Measurements from ENCODE around the gene PI4K2A.

Gene PI4K2A

GRCh38 chr10:97714401-97715258, 74.2 kb downstream of the PI4K2A start:
- H3K27me3 ChIP-seq (ENCODE audit: low read depth, low read length) = no peaks in the 10 kb centered on the region
- peak overlapping the region; percentile 96 for H3K4me3 ChIP-seq (ENCODE audit: low read length)
- no peaks in the 10 kb centered on the region for H3K9me3 ChIP-seq (ENCODE audit: insufficient read depth, low read length)
- peak overlapping the region; percentile 91; the same call in 1 of the 2 replicates for H2AFZ ChIP-seq (ENCODE audit: low read depth, low read length)
- peak overlapping the region; percentile 74 for H3K9ac ChIP-seq (ENCODE audit: low read length)
- no peaks in the 10 kb centered on the region for H4K20me1 ChIP-seq (ENCODE audit: insufficient read depth, low read length)
- no peaks in the 10 kb centered on the region for H3K36me3 ChIP-seq (replicated peaks; ENCODE audit: low read depth, low read length)
- no peaks in the 10 kb centered on the region; the same call in 1 of the 2 replicates for H3K4me1 ChIP-seq (ENCODE audit: low read length)
- TF ChIP-seq CTCF (IDR thresholded peaks at IDR 0.05; ENCODE audit: low read depth, low read length) (no peak), EZH2phosphoT487 (IDR thresholded peaks at IDR 0.05; ENCODE audit: low read depth) (no peak)
- H3K4me2 ChIP-seq (ENCODE audit: low read length) = peak overlapping the region; percentile 90
- no peak overlapping the region for H3K27ac ChIP-seq (ENCODE audit: low read length)
- no peaks in the 10 kb centered on the region for H3K79me2 ChIP-seq (ENCODE audit: low read length)

DNA sequence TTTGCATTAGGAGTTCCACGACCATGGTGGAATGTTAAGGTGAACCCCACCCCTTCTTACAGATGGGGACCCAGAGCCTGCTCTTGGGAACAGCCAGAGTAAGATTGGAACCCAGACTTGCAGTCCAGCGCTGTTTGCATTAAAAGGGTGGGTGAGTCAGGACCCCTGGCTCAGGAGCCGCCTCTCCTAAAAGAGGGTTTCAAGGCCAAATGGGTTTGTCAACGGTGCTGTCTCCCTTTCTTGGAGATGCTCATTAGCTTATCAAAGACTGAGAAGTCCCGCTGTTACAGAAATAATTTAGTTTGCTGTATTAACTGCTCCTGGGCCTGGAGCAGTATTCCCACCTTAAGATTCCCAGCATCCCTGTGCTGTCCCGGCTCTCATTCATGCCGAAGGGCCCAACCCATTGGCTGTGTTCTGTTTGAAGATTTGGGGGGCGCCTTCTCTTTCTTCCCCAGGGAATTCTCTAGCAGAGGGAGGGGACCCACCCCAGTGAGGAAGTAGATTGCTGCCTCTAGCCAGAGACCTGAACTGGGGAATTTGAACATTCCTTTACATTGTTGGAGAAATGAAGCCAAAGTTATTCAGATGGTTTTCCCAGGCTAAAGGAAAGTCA, 74.9 kb downstream of the PI4K2A start:
- H2AFZ ChIP-seq (ENCODE audit: low read depth, low read length) = no peak overlapping the region
- H3K4me1 ChIP-seq (ENCODE audit: low read length) = no peaks in the 10 kb centered on the region; the same call in 1 of the 2 replicates
- H4K20me1 ChIP-seq (ENCODE audit: insufficient read depth, low read length) = no peaks in the 10 kb centered on the region
- TF ChIP-seq EZH2phosphoT487 (IDR thresholded peaks at IDR 0.05; ENCODE audit: low read depth) = no peak
- H3K9me3 ChIP-seq (ENCODE audit: insufficient read depth, low read length) = no peaks in the 10 kb centered on the region
- no peak overlapping the region for H3K4me3 ChIP-seq (ENCODE audit: low read length)
- no peaks in the 10 kb centered on the region for H3K27me3 ChIP-seq (ENCODE audit: low read depth, low read length)
- no peaks in the 10 kb centered on the region for H3K36me3 ChIP-seq (replicated peaks; ENCODE audit: low read depth, low read length)
- H3K4me2 ChIP-seq (ENCODE audit: low read length) = no peak overlapping the region
- no peaks in the 10 kb centered on the region for H3K79me2 ChIP-seq (ENCODE audit: low read length)
- no peak overlapping the region for H3K9ac ChIP-seq (ENCODE audit: low read length)
- no peak overlapping the region for H3K27ac ChIP-seq (ENCODE audit: low read length)

GRCh38 chr10:97717627-97718026, 77.2 kb downstream of the PI4K2A start:
- H3K27me3 ChIP-seq (ENCODE audit: low read depth, low read length) = no peaks in the 10 kb centered on the region
- no peak overlapping the region for H3K27ac ChIP-seq (ENCODE audit: low read length)
- H3K9me3 ChIP-seq (ENCODE audit: insufficient read depth, low read length) = no peaks in the 10 kb centered on the region
- no peaks in the 10 kb centered on the region; the same call in 1 of the 2 replicates for H3K4me1 ChIP-seq (ENCODE audit: low read length)
- no peaks in the 10 kb centered on the region for H3K36me3 ChIP-seq (replicated peaks; ENCODE audit: low read depth, low read length)
- H3K79me2 ChIP-seq (ENCODE audit: low read length) = no peaks in the 10 kb centered on the region
- no peak overlapping the region for H3K9ac ChIP-seq (ENCODE audit: low read length)
- H3K4me2 ChIP-seq (ENCODE audit: low read length) = no peak overlapping the region
- no peaks in the 10 kb centered on the region for H4K20me1 ChIP-seq (ENCODE audit: insufficient read depth, low read length)
- no peak for TF ChIP-seq EZH2phosphoT487 (IDR thresholded peaks at IDR 0.05; ENCODE audit: low read depth)
- no peak for TF ChIP-seq CTCF (IDR thresholded peaks at IDR 0.05; ENCODE audit: low read depth, low read length)
- H2AFZ ChIP-seq (ENCODE audit: low read depth, low read length) = no peak overlapping the region
- no peak overlapping the region for H3K4me3 ChIP-seq (ENCODE audit: low read length)

DNA sequence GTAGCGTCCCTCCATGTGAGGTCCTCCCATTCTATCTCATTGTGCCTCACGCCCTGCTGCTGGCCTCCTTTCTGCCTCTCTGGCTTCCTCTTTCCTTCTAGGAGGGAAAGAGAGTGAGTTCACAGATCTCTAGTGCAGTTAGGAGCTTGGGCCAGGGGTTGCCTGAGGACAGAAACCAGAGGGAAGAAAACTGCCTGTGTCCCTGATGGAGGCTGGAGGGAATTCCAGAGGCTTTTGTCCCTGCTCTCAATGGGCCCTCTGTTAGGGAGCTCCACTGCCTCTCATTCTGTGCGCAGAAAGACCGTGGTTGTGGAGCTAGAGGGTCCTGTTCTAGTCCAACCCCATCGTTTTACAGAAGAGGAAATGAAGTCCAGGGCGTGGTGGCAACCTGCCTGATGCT, 77.7 kb downstream of the PI4K2A start:
- Histone ChIP-seq H3K79me2 (ENCODE audit: low read length) (no peaks in the 10 kb centered on the region), H3K9ac (ENCODE audit: low read length) (no peak overlapping the region), H3K27ac (ENCODE audit: low read length) (no peak overlapping the region), H3K4me3 (ENCODE audit: low read length) (no peak overlapping the region), H2AFZ (ENCODE audit: low read depth, low read length) (no peak overlapping the region), H3K27me3 (ENCODE audit: low read depth, low read length) (no peaks in the 10 kb centered on the region), H3K9me3 (ENCODE audit: insufficient read depth, low read length) (no peaks in the 10 kb centered on the region), H4K20me1 (ENCODE audit: insufficient read depth, low read length) (no peaks in the 10 kb centered on the region), H3K36me3 (replicated peaks; ENCODE audit: low read depth, low read length) (no peaks in the 10 kb centered on the region), H3K4me2 (ENCODE audit: low read length) (no peak overlapping the region), H3K4me1 (ENCODE audit: low read length) (no peaks in the 10 kb centered on the region)
- no peak for TF ChIP-seq CTCF (IDR thresholded peaks at IDR 0.05; ENCODE audit: low read depth, low read length)
- TF ChIP-seq EZH2phosphoT487 (IDR thresholded peaks at IDR 0.05; ENCODE audit: low read depth) = no peak
